Liver (tissue), 9 donors: ENCODE data around the gene SMIM44. TPM values are rescaled to one million over a fixed set of nuclear protein-coding genes. Genes with fewer than 3 reads are reported as not detected.
A peak's percentile ranks its signal among the peaks of the same experiment; 100 is the strongest.
"Not testable (repeated sequence)": the region's sequence is repeated elsewhere in the genome, so short reads cannot be mapped to it uniquely, and the experiment has no call there.

ENCODE experiments used
- DNase-seq: peaks from one replicate; pipeline ENCODE4 v3.0.0-alpha.2; 2017; ENCODE audit warnings: low spot score
- H3K27ac ChIP-seq, 2 donors: one replicate each; pipeline ENCODE4 v1.7.0; 2013; ENCODE audit warnings: inconsistent platforms in 2 of 2, low read length in 2 of 2, control low read depth in 1 of 2, low read depth in 1 of 2, mild to moderate bottlenecking in 1 of 2
- H3K27me3 ChIP-seq, 4 donors: one replicate each; pipeline versions ENCODE4 v1.6.1 to v1.7.0; 2013; ENCODE audit warnings: low read length in 3 of 4, inconsistent platforms in 1 of 4, mild to moderate bottlenecking in 1 of 4, moderate library complexity in 1 of 4; ENCODE audit not compliant: control insufficient read depth in 4 of 4, insufficient read depth in 4 of 4
- H3K36me3 ChIP-seq, 4 donors: one replicate each; pipeline versions ENCODE4 v1.6.1 to v1.7.0; 2013; ENCODE audit warnings: low read length in 3 of 4, mild to moderate bottlenecking in 3 of 4, low read depth in 1 of 4, moderate library complexity in 1 of 4; ENCODE audit not compliant: control insufficient read depth in 4 of 4, insufficient read depth in 3 of 4
- H3K4me1 ChIP-seq, 4 donors: one replicate each; pipeline versions ENCODE4 v1.6.1 to v1.7.0; 2013; ENCODE audit warnings: low read length in 3 of 4, mild to moderate bottlenecking in 3 of 4, moderate library complexity in 1 of 4; ENCODE audit not compliant: control insufficient read depth in 4 of 4, insufficient read depth in 4 of 4
- H3K4me3 ChIP-seq, 3 donors: one replicate each; pipeline versions ENCODE4 v1.6.1 to v1.7.0; 2013; ENCODE audit warnings: low read length in 3 of 3, control low read depth in 1 of 3, low read depth in 1 of 3, mild to moderate bottlenecking in 1 of 3
- H3K9ac ChIP-seq, 2 donors: one replicate each; pipeline ENCODE4 v1.7.0; 2013; ENCODE audit warnings: low read length in 2 of 2, mild to moderate bottlenecking in 2 of 2, moderate library complexity in 2 of 2, control low read depth in 1 of 2, low read depth in 1 of 2
- H3K9me3 ChIP-seq, 4 donors: one replicate each; pipeline versions ENCODE4 v1.6.1 to v1.7.0; 2013; ENCODE audit warnings: low read length in 3 of 4; ENCODE audit not compliant: control insufficient read depth in 4 of 4
- FOXA1 ChIP-seq: IDR thresholded peaks from 2 replicates; pipeline ENCODE4 v1.6.1; 2016; ENCODE audit warnings: antibody characterized with exemption
- GABPA ChIP-seq, 2 donors: IDR thresholded peaks in 1 of 2; conservative IDR thresholded peaks in 1 of 2; 2 replicates each; pipeline ENCODE4 v1.6.1; 2016; ENCODE audit warnings: antibody characterized with exemption in 2 of 2, mild to moderate bottlenecking in 1 of 2, moderate library complexity in 1 of 2
- HNF4A ChIP-seq, 2 donors: conservative IDR thresholded peaks; 2 replicates each; pipeline ENCODE4 v1.6.1; 2016; ENCODE audit warnings: antibody characterized with exemption in 2 of 2, mild to moderate bottlenecking in 2 of 2
- HNF4G ChIP-seq: IDR thresholded peaks from 2 replicates; pipeline ENCODE4 v1.6.1; 2016; ENCODE audit warnings: antibody characterized with exemption
- JUND ChIP-seq, 2 donors: IDR thresholded peaks; 2 replicates each; pipeline ENCODE4 v1.6.1; 2016; ENCODE audit warnings: antibody characterized with exemption in 2 of 2
- RAD21 ChIP-seq, 2 donors: IDR thresholded peaks; 2 replicates each; pipeline ENCODE4 v1.6.1; 2016; ENCODE audit warnings: antibody characterized with exemption in 2 of 2, mild to moderate bottlenecking in 2 of 2
- REST ChIP-seq: IDR thresholded peaks from 2 replicates; pipeline ENCODE4 v1.6.1; 2016; ENCODE audit warnings: antibody characterized with exemption, mild to moderate bottlenecking
- RXRA ChIP-seq, 2 donors: IDR thresholded peaks; 2 replicates each; pipeline ENCODE4 v1.6.1; 2017 to 2018; ENCODE audit warnings: antibody characterized with exemption in 2 of 2, mild to moderate bottlenecking in 1 of 2
- SP1 ChIP-seq: IDR thresholded peaks from 2 replicates; pipeline ENCODE4 v1.6.1; 2018; ENCODE audit warnings: antibody characterized with exemption, mild to moderate bottlenecking
- TAF1 ChIP-seq: conservative IDR thresholded peaks from 2 replicates; pipeline ENCODE4 v1.6.1; 2016; ENCODE audit warnings: antibody characterized with exemption, mild to moderate bottlenecking
- YY1 ChIP-seq: IDR thresholded peaks from 2 replicates; pipeline ENCODE4 v1.6.1; 2016; ENCODE audit warnings: antibody characterized with exemption, mild to moderate bottlenecking
- ZBTB33 ChIP-seq: IDR thresholded peaks from 2 replicates; pipeline ENCODE4 v1.6.1; 2016; ENCODE audit warnings: antibody characterized with exemption
- WGBS: extraction: QIAGEN DNeasy Blood & Tissue Kit; methylation state at CpG from one replicate; pipeline ENCODE4 v1.1.7; 2013; 5-methylcytosine and 5-hydroxymethylcytosine counted together
- polyA plus RNA-seq, 2 donors: library from polyadenylated mRNA; stranded (reverse) in 1 of 2; unstranded in 1 of 2; fragments of 200-250 nt in 1 of 2; fragments of >200 nt in 1 of 2; fragmentation: Nextera tagmentation in 1 of 2; extraction: Ambion mirVana in 1 of 2; gene quantifications; one replicate each; pipeline versions ENCODE4 v1.2.1 to v1.2.3, GENCODE V29; 2013 to 2015
- total RNA-seq, 2 donors: library from RNA; depleted of rRNA; stranded (reverse); fragments of >200 nt; gene quantifications; one replicate each; pipeline ENCODE4 v1.2.3, GENCODE V29; 2014
- TF ChIP-seq, protein P1 (sequence below): IDR thresholded peaks from 2 replicates; pipeline ENCODE4 v1.6.1; 2016; ENCODE audit warnings: antibody characterized with exemption
- donor health status: healthy.
- donor health status: healthy.
- donor health status: healthy.
- donor health status: healthy.
- donor health status: healthy.

The SMIM44 gene
- total and polyA plus RNA-seq, 4 donors: not detected

- H3K4me1 ChIP-seq: peaks cover 19 to 75% (median 58%) of the 10 kb centered on the region in 4 donors
- TF ChIP-seq ZBTB33 (no peak), FOXA1 (no peak), HNF4A (conservative IDR thresholded peaks at IDR 0.05) (no peak), RXRA (IDR thresholded peaks at IDR 0.05) (peak; percentile 14 to 28)
- 69% methylated on average over 23 of the region's 23 CpGs for WGBS
- no peak overlapping the region for H3K9ac ChIP-seq
- H3K9me3 ChIP-seq: no peaks in the 10 kb centered on the region
- H3K36me3 ChIP-seq: no peaks in the 10 kb centered on the region
- no peaks in the 10 kb centered on the region for H3K27me3 ChIP-seq
- peak overlapping the region; percentile 59 to 63 for H3K27ac ChIP-seq
- no peak for DNase-seq
- no peak overlapping the region for H3K4me3 ChIP-seq
These were observed 25.7 kb upstream of the SMIM44 start for GRCh38 chr19:3508771-3509535.

- H3K9ac ChIP-seq, DNase-seq, H3K9me3 ChIP-seq, H3K36me3 ChIP-seq, H3K27me3 ChIP-seq: not testable (repeated sequence)
- WGBS: 65% methylated on average over 18 of the region's 18 CpGs
- H3K4me3 ChIP-seq: peak overlapping the region in 1 of 3 donors; percentile 90
- peak overlapping the region; percentile 59 to 83 for H3K27ac ChIP-seq
- peaks cover 19 to 70% (median 55%) of the 10 kb centered on the region in 4 donors for H3K4me1 ChIP-seq
- TF ChIP-seq HNF4A (conservative IDR thresholded peaks at IDR 0.05) (peak; percentile 69 to 77), SP1 (peak; percentile 48), RXRA (IDR thresholded peaks at IDR 0.05) (peak; percentile 15 to 23), HNF4G (peak; percentile 9)
These were observed 24.9 kb upstream of the SMIM44 start for GRCh38 chr19:3508121-3508661.

- H3K27me3 ChIP-seq: no peaks in the 10 kb centered on the region
- no peaks in the 10 kb centered on the region for H3K9me3 ChIP-seq
- TF ChIP-seq REST (peak; percentile 23), YY1 (no peak), RXRA (IDR thresholded peaks at IDR 0.05) (no peak), TAF1 (no peak), RAD21 (IDR thresholded peaks at IDR 0.05) (no peak), SP1 (no peak), JUND (IDR thresholded peaks at IDR 0.05) (peak in 1 of 2 donors; percentile 22), GABPA (IDR thresholded peaks at IDR 0.05 in 1 of 2, conservative IDR thresholded peaks at IDR 0.05 in 1 of 2) (no peak), HNF4A (conservative IDR thresholded peaks at IDR 0.05) (no peak)
- TF ChIP-seq, protein P1, sequence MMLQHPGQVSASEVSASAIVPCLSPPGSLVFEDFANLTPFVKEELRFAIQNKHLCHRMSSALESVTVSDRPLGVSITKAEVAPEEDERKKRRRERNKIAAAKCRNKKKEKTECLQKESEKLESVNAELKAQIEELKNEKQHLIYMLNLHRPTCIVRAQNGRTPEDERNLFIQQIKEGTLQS: no peak
- no peaks in the 10 kb centered on the region for H3K36me3 ChIP-seq
- H3K27ac ChIP-seq: peak overlapping the region; percentile 81 to 83
- H3K9ac ChIP-seq: peak overlapping the region; percentile 65 to 80
- H3K4me3 ChIP-seq: peak overlapping the region; percentile 70 to 90 (median 77)
- peak; percentile 57 for DNase-seq
- WGBS: 18% methylated on average over 31 of the region's 31 CpGs
- H3K4me1 ChIP-seq: peaks cover 13 to 64% (median 48%) of the 10 kb centered on the region in 4 donors
These were observed 24.3 kb upstream of the SMIM44 start for GRCh38 chr19:3507371-3508120.
